Kidney (tissue), 14 donors: ENCODE measurements around the gene CSPG4. TPM values are rescaled to one million over a fixed set of nuclear protein-coding genes. Genes with fewer than 3 reads are reported as not detected.
"Not testable (repeated sequence)": the region's sequence is repeated elsewhere in the genome, so short reads cannot be mapped to it uniquely, and the experiment has no call there.

Experiments
- DNase-seq, 5 donors: peaks; one replicate each; pipeline ENCODE4 v3.0.0-alpha.2; 2013 to 2020
- FAIRE-seq: peaks from 2 replicates; lab custom pipeline; 2012; peaks lifted over from hg19 to GRCh38; lab: Jason Lieb, UNC
- H3K27ac ChIP-seq, 2 donors: one replicate each; pipeline ENCODE4 v1.7.0; 2013; ENCODE audit warnings: low read depth in 2 of 2, low read length in 2 of 2, inconsistent platforms in 1 of 2
- H3K27me3 ChIP-seq: one replicate; pipeline ENCODE4 v1.7.1; 2013; ENCODE audit warnings: low read length, inconsistent platforms; ENCODE audit not compliant: control insufficient read depth, insufficient read depth
- H3K36me3 ChIP-seq, 3 donors: one replicate each; pipeline versions ENCODE4 v1.7.0 to v1.7.1; 2013; ENCODE audit warnings: low read length in 3 of 3, control low read depth in 1 of 3, inconsistent platforms in 1 of 3; ENCODE audit not compliant: insufficient read depth in 3 of 3, control insufficient read depth in 2 of 3
- H3K4me1 ChIP-seq, 3 donors: one replicate each; pipeline versions ENCODE4 v1.7.0 to v1.7.1; 2013; ENCODE audit warnings: low read length in 3 of 3, inconsistent platforms in 1 of 3, low read depth in 1 of 3; ENCODE audit not compliant: control insufficient read depth in 2 of 3, insufficient read depth in 2 of 3
- H3K4me3 ChIP-seq, 3 donors: one replicate each; pipeline versions ENCODE4 v1.7.0 to v1.8.1; 2013; ENCODE audit warnings: low read length in 3 of 3, control low read depth in 1 of 3, inconsistent platforms in 1 of 3
- H3K9ac ChIP-seq, 3 donors: one replicate each; pipeline versions ENCODE4 v1.7.0 to v1.7.1; 2013; ENCODE audit warnings: low read length in 3 of 3, control low read depth in 1 of 3, inconsistent platforms in 1 of 3
- H3K9me3 ChIP-seq, 3 donors: one replicate each; pipeline versions ENCODE4 v1.7.0 to v1.7.1; 2013; ENCODE audit warnings: low read length in 3 of 3, control low read depth in 1 of 3, inconsistent platforms in 1 of 3; ENCODE audit not compliant: control insufficient read depth in 2 of 3, insufficient read depth in 1 of 3
- intact Hi-C: fragments of 100-400 bp; cut with DNase I; formaldehyde crosslinking; loops from one replicate; pipeline ENCODE4 v1.11.1; 2022
- polyA plus RNA-seq: library from polyadenylated mRNA; stranded (reverse); fragments of 350-450 nt; fragmentation: Illumina TruSeq; extraction: RNeasy Lipid Tissue Mini Kit (QIAGEN cat#74804); gene quantifications from one replicate; pipeline ENCODE4 v1.2.3, GENCODE V29; 2014; ENCODE audit warnings: low read depth, low replicate concordance; ENCODE audit not compliant: insufficient read depth
- total RNA-seq: library from RNA; stranded (reverse); fragmentation: NEBNext Ultra II Directional; extraction: Animal tissue kit (Norgen Biotek cat#: 25700); gene quantifications from one replicate; pipeline ENCODE4 v1.2.1, GENCODE V29; 2021
- TF ChIP-seq, protein P1 (sequence below): IDR thresholded peaks from 3 replicates; pipeline ENCODE4 v1.5.1; 2012; ENCODE audit warnings: mild to moderate bottlenecking, moderate library complexity, borderline replicate concordance; ENCODE audit not compliant: insufficient read depth; ENCODE audit errors: extremely low read depth
- donor health status: control.
- donor health status: control.
- donor health status: control.
- donor health status: control.
- donor health status: control.
- donor health status: DM: yes; HTN: yes; CAD: no.
- donor health status: Normal renal cell carcinoma (clear cell type).

CSPG4 gene
- total and polyA plus RNA-seq, 2 donors from 2014 or later: 4.4 to 30.7 TPM

DNA sequence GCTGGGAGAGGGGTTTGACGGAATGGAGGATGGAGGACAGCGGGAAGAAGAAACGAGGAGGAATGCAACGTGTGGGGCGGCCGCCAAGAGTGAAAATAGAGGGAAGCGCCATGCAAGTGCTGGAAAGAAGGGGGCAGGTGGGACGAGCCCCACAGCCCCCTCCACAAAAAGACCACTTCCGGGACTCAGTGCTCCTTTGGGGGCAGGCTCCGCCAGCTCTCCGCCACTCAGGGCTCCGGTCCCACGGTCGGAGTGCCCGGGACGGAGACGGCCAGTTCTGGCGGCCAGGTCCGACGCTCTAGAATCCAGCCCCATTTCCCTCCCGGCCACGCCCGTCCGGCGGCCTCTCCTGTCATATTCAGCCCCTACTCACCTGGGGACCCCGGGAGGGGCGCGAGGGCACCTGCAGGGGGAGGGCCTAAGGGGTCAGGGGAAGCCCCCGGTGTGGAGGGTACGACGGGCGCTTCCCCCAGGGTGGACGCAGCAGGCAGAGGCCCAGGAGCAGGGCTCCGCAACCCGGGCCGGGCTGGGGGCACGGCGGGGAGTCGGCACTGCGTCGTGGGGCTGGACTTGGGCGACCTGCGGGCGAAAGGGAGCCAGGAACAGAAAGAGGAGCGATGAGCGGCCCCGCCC, 25.5 kb upstream of the CSPG4 start:
- Histone ChIP-seq H3K9ac (peak overlapping the region in 2 of 3 donors; percentile 22 to 69), H3K27ac (no peak overlapping the region), H3K36me3 (no peaks in the 10 kb centered on the region), H3K9me3 (no peaks in the 10 kb centered on the region), H3K27me3 (no peaks in the 10 kb centered on the region), H3K4me3 (peak overlapping the region; percentile 33 to 67 (median 65)), H3K4me1 (peaks cover 0 to 5% (median 0%) of the 10 kb centered on the region in 3 donors)
- DNase-seq: peak in 1 of 5 donors; percentile 21
- no peak for FAIRE-seq
- TF ChIP-seq, protein P1, sequence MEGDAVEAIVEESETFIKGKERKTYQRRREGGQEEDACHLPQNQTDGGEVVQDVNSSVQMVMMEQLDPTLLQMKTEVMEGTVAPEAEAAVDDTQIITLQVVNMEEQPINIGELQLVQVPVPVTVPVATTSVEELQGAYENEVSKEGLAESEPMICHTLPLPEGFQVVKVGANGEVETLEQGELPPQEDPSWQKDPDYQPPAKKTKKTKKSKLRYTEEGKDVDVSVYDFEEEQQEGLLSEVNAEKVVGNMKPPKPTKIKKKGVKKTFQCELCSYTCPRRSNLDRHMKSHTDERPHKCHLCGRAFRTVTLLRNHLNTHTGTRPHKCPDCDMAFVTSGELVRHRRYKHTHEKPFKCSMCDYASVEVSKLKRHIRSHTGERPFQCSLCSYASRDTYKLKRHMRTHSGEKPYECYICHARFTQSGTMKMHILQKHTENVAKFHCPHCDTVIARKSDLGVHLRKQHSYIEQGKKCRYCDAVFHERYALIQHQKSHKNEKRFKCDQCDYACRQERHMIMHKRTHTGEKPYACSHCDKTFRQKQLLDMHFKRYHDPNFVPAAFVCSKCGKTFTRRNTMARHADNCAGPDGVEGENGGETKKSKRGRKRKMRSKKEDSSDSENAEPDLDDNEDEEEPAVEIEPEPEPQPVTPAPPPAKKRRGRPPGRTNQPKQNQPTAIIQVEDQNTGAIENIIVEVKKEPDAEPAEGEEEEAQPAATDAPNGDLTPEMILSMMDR: no peak
- intact Hi-C loops: no loop called here

DNA sequence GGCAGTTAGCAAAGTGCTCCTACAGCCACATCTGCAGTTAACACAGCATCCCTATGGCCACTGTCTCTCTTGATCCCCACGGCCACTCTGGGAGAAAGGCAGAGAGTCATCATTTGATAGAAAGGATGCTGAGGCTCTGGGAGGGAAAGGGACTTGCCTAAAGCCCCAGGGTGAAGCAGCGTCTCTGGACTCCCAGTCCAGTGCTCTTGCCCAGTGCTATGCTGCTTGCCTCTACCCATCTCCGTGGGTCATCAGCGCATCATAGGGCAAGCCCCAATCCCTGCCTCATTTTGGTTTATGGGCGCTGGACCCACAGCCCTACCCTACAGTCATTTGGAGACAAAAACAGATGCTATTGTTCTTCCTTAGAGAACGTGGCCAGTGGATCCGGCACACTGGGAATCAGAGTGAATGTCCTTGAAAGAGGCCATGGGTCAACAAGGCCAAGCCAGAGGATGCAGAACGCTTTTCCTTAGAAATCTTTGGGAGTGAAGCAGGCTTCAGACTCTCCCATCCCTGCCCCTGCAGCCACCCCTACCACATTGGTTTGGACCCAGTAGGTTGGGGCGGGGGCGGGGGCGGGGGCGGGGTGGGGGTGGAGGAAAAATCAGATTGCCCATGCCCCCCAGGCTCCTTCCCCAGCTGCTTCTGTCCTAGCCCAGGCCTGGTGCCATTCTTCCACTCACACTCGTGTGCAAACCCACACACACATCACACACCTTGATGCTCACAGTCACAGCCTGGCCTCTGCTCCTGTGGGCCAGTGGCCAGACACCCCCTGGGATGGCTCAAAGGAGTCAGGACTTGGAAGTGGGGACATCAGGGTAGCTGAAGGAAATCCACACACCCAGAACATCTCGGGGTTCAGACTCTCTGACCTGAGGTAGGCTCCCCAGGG, 24.7 kb upstream of the CSPG4 start:
- intact Hi-C loops, FAIRE-seq: not testable (repeated sequence)
- peak overlapping the region in 2 of 3 donors; percentile 65 to 67 for H3K4me3 ChIP-seq

DNA sequence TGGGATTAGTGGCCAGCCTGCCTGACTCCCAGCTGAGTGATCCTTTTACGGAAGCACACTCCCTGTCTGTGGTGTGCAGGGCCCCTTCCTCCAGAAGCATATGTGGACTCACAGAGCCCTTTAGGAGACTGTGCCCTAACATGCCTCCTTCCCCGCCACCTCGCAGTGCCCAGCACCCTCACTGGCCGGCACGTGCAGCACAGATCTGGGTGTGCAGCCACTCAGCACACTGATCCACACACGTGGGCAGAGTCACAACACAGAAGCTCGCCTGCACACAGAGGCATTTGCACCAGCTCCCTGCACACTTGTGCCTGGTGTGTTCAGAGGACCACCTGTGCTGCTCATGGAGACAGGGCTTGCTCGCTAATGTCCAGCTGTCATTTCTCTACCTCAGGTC, 23.6 kb upstream of the CSPG4 start:
- Histone ChIP-seq H3K9me3 (no peaks in the 10 kb centered on the region), H3K4me3 (no peak overlapping the region), H3K9ac (no peak overlapping the region), H3K27me3 (no peaks in the 10 kb centered on the region), H3K27ac (no peak overlapping the region), H3K36me3 (no peaks in the 10 kb centered on the region), H3K4me1 (peaks cover 0 to 11% (median 0%) of the 10 kb centered on the region in 3 donors)
- intact Hi-C loops: no loop called here
- TF ChIP-seq, protein P1: no peak
- FAIRE-seq: no peak
- DNase-seq: peak in 1 of 5 donors; percentile 55

More for the DNA sequence above, 24.7 kb upstream of the CSPG4 start:
- Histone ChIP-seq H3K4me1 (peaks cover 0 to 11% (median 0%) of the 10 kb centered on the region in 3 donors), H3K9ac (peak overlapping the region in 1 of 3 donors; percentile 69)
- DNase-seq: peak in 2 of 5 donors; percentile 39 to 54
- H3K36me3 ChIP-seq, H3K9me3 ChIP-seq, H3K27me3 ChIP-seq, H3K27ac ChIP-seq: not testable (repeated sequence)

DNA sequence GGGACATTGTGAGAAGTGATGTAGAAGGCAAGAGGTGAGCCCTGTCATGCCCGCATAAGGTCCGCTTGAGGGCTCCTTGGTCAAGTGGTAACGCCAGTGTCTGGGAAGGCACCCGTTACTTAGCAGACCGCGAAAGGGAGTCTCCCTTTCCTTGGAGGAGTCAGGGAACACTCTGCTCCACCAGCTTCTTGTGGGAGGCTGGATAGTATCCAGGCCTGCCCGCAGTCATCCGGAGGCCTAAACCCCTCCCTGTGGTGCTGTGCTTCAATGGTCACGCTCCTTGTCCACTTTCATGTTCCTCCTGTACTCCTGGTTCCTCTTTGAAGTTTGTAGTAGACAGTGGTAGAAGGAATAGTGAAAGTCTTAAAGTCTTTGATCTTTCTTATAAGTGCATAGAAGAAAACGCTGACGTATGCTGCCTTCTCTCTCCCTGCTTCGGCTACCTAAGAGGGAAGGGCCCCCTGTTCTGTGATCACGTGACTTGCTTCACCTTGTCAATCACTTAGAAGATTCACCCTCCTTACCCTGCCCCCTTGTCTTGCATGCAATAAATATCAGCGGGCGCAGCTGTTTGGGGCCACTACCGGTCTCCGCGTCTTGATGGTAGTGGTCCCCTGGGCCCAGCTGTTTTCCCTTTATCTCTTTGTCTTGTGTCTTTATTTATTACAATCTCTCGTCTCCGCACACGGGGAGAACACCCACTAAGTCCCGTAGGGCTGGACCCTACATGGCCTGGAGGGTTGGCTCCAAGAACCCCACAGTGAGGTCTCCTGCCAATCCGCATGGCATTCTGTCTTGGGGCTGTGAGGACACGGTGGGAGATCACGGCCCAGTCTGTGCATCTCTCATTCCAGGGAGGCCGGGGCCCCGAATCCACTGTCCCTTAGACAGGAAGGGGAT, 22.5 kb upstream of the CSPG4 start:
- intact Hi-C loops, H3K9ac ChIP-seq, H3K9me3 ChIP-seq, H3K4me3 ChIP-seq, H3K27ac ChIP-seq, FAIRE-seq, H3K27me3 ChIP-seq, H3K36me3 ChIP-seq: not testable (repeated sequence)
- peak in 4 of 5 donors; percentile 41 to 68 (median 48) for DNase-seq
- peaks cover 0 to 11% (median 0%) of the 10 kb centered on the region in 3 donors for H3K4me1 ChIP-seq
